Measurements from ENCODE around the gene TMEM87B. TPM values are rescaled to one million over a fixed set of nuclear protein-coding genes. Genes with fewer than 3 reads are reported as not detected.

The TMEM87B gene
- polyA plus RNA-seq, 2 donors, result 9.1 to 10.1 TPM

- Histone ChIP-seq H3K27ac (ENCODE audit: low read depth in 2 of 2, low read length in 1 of 2) (no peak overlapping the region), H3K9me3 (ENCODE audit: control insufficient read depth in 2 of 2, insufficient read depth in 1 of 2, low read depth in 1 of 2, low read length in 1 of 2) (no peaks in the 10 kb centered on the region), H3K27me3 (ENCODE audit: control insufficient read depth in 1 of 2, insufficient read depth in 2 of 2, low read length in 2 of 2) (no peaks in the 10 kb centered on the region), H3K4me3 (ENCODE audit: low read depth in 1 of 2, low read length in 2 of 2) (no peak overlapping the region), H3K36me3 (ENCODE audit: control insufficient read depth in 2 of 2, insufficient read depth in 2 of 2, low read length in 1 of 2) (no peaks in the 10 kb centered on the region), H3K4me1 (ENCODE audit: control insufficient read depth in 2 of 2, insufficient read depth in 2 of 2, low read length in 1 of 2) (no peaks in the 10 kb centered on the region)
- 77 to 82% methylated on average over 10 of the region's 10 CpGs for WGBS, 2 donors
Observed at GRCh38 chr2:112168422-112169124, 113.5 kb downstream of the TMEM87B start.

Other genes with a start within 250 kb of the TMEM87B start
- gene ANAPC1, start 171.1 kb upstream of the TMEM87B start, polyA plus RNA-seq, result 1 to 10 TPM; 6.1 to 6.9 TPM
- gene MERTK, start 156.7 kb upstream of the TMEM87B start, polyA plus RNA-seq, result 1 to 10 TPM; 2.5 to 2.9 TPM
- under 1 TPM; 0.14 to 0.33 TPM for gene FBLN7, start 83.1 kb downstream of the TMEM87B start, polyA plus RNA-seq
- 1 to 10 TPM; 5.2 to 7.6 TPM for gene ZC3H8, start 199.8 kb downstream of the TMEM87B start, polyA plus RNA-seq
- 1 to 10 TPM in 1 of 2 donors, under 1 TPM in 1; 0.61 to 1.9 TPM for gene ZC3H6, start 220.3 kb downstream of the TMEM87B start, polyA plus RNA-seq

Measured in esophagus (tissue), 2 donors.